HepG2 (cell line): ENCODE data around the gene TMEM121. TPM values are rescaled to one million over a fixed set of nuclear protein-coding genes. Genes with fewer than 3 reads are reported as not detected.

Source experiments
- CBFB ChIP-seq: sonication (generic); formaldehyde crosslinking; IDR thresholded peaks from 2 replicates; pipeline ENCODE4 v1.4.0; 2020; ENCODE audit warnings: missing genetic modification reagents
- HMGXB4 ChIP-seq, 2 experiments: sonication (generic) in 1 of 2; formaldehyde crosslinking in 1 of 2; IDR thresholded peaks; 2 replicates each; pipeline versions ENCODE4 v1.4.0 to v1.6.1; 2018 to 2020; ENCODE audit warnings: missing genetic modification reagents in 2 of 2, borderline replicate concordance in 1 of 2, low read depth in 1 of 2, mild to moderate bottlenecking in 1 of 2, missing biosample characterization in 1 of 2
- HOXA9 ChIP-seq: sonication (generic); formaldehyde crosslinking; IDR thresholded peaks from 2 replicates; pipeline ENCODE4 v1.8.1; 2022; ENCODE audit warnings: missing genetic modification reagents, mild to moderate bottlenecking, moderate library complexity, borderline replicate concordance
- MIXL1 ChIP-seq: IDR thresholded peaks from 2 replicates; pipeline ENCODE4 v1.6.1; 2016
- PAWR ChIP-seq: sonication (generic); formaldehyde crosslinking; IDR thresholded peaks from 2 replicates; pipeline ENCODE4 v1.4.0; 2020; ENCODE audit warnings: missing genetic modification reagents, mild to moderate bottlenecking, borderline replicate concordance
- RAD21 ChIP-seq: fragments of 450-650 bp; formaldehyde crosslinking; IDR thresholded peaks from 2 replicates; pipeline ENCODE4 v1.5.0; 2020; ENCODE audit warnings: mild to moderate bottlenecking
- RBFOX2 ChIP-seq: fragments of 200-400 bp; formaldehyde crosslinking; IDR thresholded peaks from 2 replicates; pipeline ENCODE4 v1.6.1; 2017; ENCODE audit warnings: low read depth, mild to moderate bottlenecking, low read length
- THAP8 ChIP-seq: sonication (generic); formaldehyde crosslinking; IDR thresholded peaks from 2 replicates; pipeline ENCODE4 v1.5.1; 2020; ENCODE audit warnings: missing genetic modification reagents, mild to moderate bottlenecking, borderline replicate concordance
- TMF1 ChIP-seq: sonication (generic); formaldehyde crosslinking; IDR thresholded peaks from 2 replicates; pipeline ENCODE4 v1.8.1; 2022; ENCODE audit warnings: low read depth, missing genetic modification reagents
- ZBTB38 ChIP-seq: sonication (generic); formaldehyde crosslinking; IDR thresholded peaks from 2 replicates; pipeline ENCODE4 v1.5.1; 2020; ENCODE audit warnings: mild to moderate bottlenecking, missing genetic modification reagents
- ZC3H13 ChIP-seq: sonication (generic); formaldehyde crosslinking; IDR thresholded peaks from 2 replicates; pipeline ENCODE4 v1.8.1; 2023; ENCODE audit warnings: mild to moderate bottlenecking, missing genetic modification reagents, moderate library complexity
- ZFP91 ChIP-seq: sonication (generic); formaldehyde crosslinking; IDR thresholded peaks from 2 replicates; pipeline ENCODE4 v1.9.0; 2022; ENCODE audit warnings: missing genetic modification reagents, mild to moderate bottlenecking, borderline replicate concordance
- ZFX ChIP-seq: sonication (generic); formaldehyde crosslinking; IDR thresholded peaks from 2 replicates; pipeline ENCODE4 v1.4.0; 2020; ENCODE audit warnings: mild to moderate bottlenecking, low read depth, missing genetic modification reagents, moderate library complexity
- ZKSCAN5 ChIP-seq: sonication (generic); formaldehyde crosslinking; IDR thresholded peaks from 2 replicates; pipeline ENCODE4 v1.5.1; 2020; ENCODE audit warnings: mild to moderate bottlenecking, missing genetic modification reagents
- ZNF256 ChIP-seq: sonication (generic); formaldehyde crosslinking; conservative IDR thresholded peaks from 2 replicates; pipeline ENCODE4 v1.4.0; 2020; ENCODE audit warnings: missing genetic modification reagents
- ZNF280D ChIP-seq: sonication (generic); formaldehyde crosslinking; IDR thresholded peaks from 2 replicates; pipeline ENCODE4 v1.5.1; 2020; ENCODE audit warnings: mild to moderate bottlenecking, missing genetic modification reagents
- ZNF292 ChIP-seq: sonication (generic); formaldehyde crosslinking; IDR thresholded peaks from 2 replicates; pipeline ENCODE4 v1.8.1; 2022; ENCODE audit warnings: mild to moderate bottlenecking, low read depth, missing genetic modification reagents, borderline replicate concordance
- ZNF564 ChIP-seq: sonication (generic); formaldehyde crosslinking; IDR thresholded peaks from 2 replicates; pipeline ENCODE4 v1.8.1; 2023; ENCODE audit warnings: mild to moderate bottlenecking, missing genetic modification reagents
- ZNF589 ChIP-seq: sonication (generic); formaldehyde crosslinking; conservative IDR thresholded peaks from 2 replicates; pipeline ENCODE4 v1.8.0; 2022; ENCODE audit warnings: mild to moderate bottlenecking, moderate library complexity, missing genetic modification reagents
- ZNF749 ChIP-seq: sonication (generic); formaldehyde crosslinking; IDR thresholded peaks from 2 replicates; pipeline ENCODE4 v1.8.0; 2022; ENCODE audit warnings: mild to moderate bottlenecking, missing genetic modification reagents, moderate library complexity, borderline replicate concordance
- ZNF788 ChIP-seq: sonication (generic); formaldehyde crosslinking; IDR thresholded peaks from 2 replicates; pipeline ENCODE4 v1.5.0; 2020; ENCODE audit warnings: mild to moderate bottlenecking, missing genetic modification reagents, borderline replicate concordance
- polyA plus RNA-seq, 8 experiments: library from polyadenylated mRNA; depleted of rRNA in 3 of 8; stranded (reverse) in 7 of 8; unstranded in 1 of 8; fragments of >200 nt; fragmentation: Illumina TruSeq in 4 of 8; extraction: Trizol in 4 of 8; gene quantifications; 2 replicates each; pipeline versions ENCODE4 v1.2.1 to v1.2.3, GENCODE V29; 2011 to 2016; ENCODE audit warnings: low read depth in 4 of 8, missing spikeins in 1 of 8, mixed read lengths in 1 of 8; ENCODE audit not compliant: insufficient read depth in 1 of 8
- total RNA-seq, 5 experiments: library from RNA; depleted of rRNA; stranded (reverse); fragments of >200 nt; fragmentation: Illumina TruSeq; extraction: Trizol; gene quantifications; 2 replicates each; pipeline ENCODE4 v1.2.3, GENCODE V29; 2016; ENCODE audit warnings: low read depth in 1 of 5

TMEM121 gene
- total and polyA plus RNA-seq, 2 of the 13 experiments (the other 11 are each of a cell fraction or from before 2014, with no cell fraction given) = 6.6 to 19.0 TPM

- TF ChIP-seq HMGXB4 (CRISPR knock-in tag; IDR thresholded peaks at IDR 0.05; ENCODE audit: borderline replicate concordance in 1 of 2, low read depth in 1 of 2) (no peak), MIXL1 (CRISPR knock-in tag) (no peak), ZNF589 (0 out of 2 replicates have a peak, but pooled peaks have one; percentile 62), ZBTB38 (CRISPR knock-in tag) (0 out of 2 replicates have a peak, but pooled peaks have one; percentile 44), ZNF788 (CRISPR knock-in tag) (peak; percentile 15; the same call in 1 of the 2 replicates), RBFOX2 (peak; percentile 78), PAWR (CRISPR knock-in tag) (no peak), ZC3H13 (peak; percentile 73), ZNF256 (0 out of 2 replicates have a peak, but pooled peaks have one; percentile 42), ZFP91 (CRISPR knock-in tag) (peak; percentile 35; the same call in 1 of the 2 replicates), ZFX (CRISPR knock-in tag) (no peak), CBFB (CRISPR knock-in tag) (no peak), ZNF749 (CRISPR knock-in tag) (no peak), RAD21 (CRISPR knock-in tag) (no peak), ZNF292 (CRISPR knock-in tag) (0 out of 2 replicates have a peak, but pooled peaks have one; percentile 29), HOXA9 (no peak), ZNF564 (CRISPR knock-in tag) (no peak), ZNF280D (CRISPR knock-in tag) (0 out of 2 replicates have a peak, but pooled peaks have one; percentile 35), ZKSCAN5 (peak; percentile 41; the same call in 1 of the 2 replicates), TMF1 (CRISPR knock-in tag) (peak; percentile 52; the same call in 1 of the 2 replicates), THAP8 (CRISPR knock-in tag) (no peak)
Observed at GRCh38 chr14:105495101-105495989, 31.0 kb upstream of the TMEM121 start (continued).
